ENCODE results near the gene YIF1A. TPM values are rescaled to one million over a fixed set of nuclear protein-coding genes. Genes with fewer than 3 reads are reported as not detected.

YIF1A gene
- total RNA-seq, 1 donor from 2014 or later = 48.0 TPM

DNA sequence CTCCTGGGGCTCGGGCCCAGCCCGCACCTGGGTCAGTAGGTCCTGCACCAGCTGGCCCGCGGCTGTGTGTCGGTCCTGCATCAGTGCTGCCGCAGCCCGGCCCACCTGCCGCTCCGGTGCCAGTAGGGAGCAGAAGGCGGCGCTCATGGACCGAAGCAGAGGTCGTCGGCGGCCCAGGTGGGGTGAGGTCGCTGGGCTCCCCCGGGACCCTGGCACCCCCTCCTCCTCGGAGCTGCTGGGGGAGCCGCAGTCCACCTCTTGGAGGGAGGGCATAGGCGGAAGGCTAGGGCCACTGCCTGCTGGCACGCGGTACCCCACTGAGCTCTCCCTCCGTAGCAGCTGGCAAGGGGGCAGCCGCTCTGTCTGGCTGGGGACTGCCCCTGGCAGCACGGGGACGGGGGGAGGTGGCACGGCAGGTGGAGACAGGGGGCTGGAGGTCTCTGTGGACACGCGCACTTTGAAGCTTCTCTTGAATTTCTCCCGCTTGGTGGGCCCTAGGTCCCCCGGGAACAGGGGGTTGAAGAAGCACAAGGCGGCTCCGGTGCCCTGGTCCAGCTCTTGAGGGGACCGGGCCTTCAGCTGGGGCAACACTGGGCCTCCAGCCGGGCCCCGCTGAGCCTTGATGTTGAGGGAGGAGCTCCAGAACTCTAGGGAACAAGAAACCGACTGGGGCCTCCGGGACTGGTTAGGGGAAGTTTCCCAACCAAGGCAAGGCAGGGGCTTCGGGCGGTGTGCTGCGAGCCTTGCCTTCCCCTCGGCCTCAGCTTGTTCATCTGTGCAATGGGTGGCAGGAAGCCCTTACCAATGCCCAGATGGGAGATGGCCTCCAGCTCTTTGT lies 45.9 kb upstream of the YIF1A start:
- DNase-seq (ENCODE audit: low spot score) = no peak
- Mint-ChIP-seq H3K4me1 (ENCODE audit: unreplicated experiment) (peaks cover 7% of the 10 kb centered on the region), H3K36me3 (ENCODE audit: low read depth, unreplicated experiment) (peaks cover 4% of the 10 kb centered on the region), H3K4me3 (ENCODE audit: unreplicated experiment) (no peak overlapping the region), H3K9me3 (ENCODE audit: unreplicated experiment) (no peaks in the 10 kb centered on the region), H3K27ac (ENCODE audit: unreplicated experiment) (no peak overlapping the region), H3K27me3 (ENCODE audit: unreplicated experiment) (peaks cover 14% of the 10 kb centered on the region)
- TF ChIP-seq CTCF (IDR thresholded peaks at IDR 0.05; ENCODE audit: unreplicated experiment) = no peak

DNA sequence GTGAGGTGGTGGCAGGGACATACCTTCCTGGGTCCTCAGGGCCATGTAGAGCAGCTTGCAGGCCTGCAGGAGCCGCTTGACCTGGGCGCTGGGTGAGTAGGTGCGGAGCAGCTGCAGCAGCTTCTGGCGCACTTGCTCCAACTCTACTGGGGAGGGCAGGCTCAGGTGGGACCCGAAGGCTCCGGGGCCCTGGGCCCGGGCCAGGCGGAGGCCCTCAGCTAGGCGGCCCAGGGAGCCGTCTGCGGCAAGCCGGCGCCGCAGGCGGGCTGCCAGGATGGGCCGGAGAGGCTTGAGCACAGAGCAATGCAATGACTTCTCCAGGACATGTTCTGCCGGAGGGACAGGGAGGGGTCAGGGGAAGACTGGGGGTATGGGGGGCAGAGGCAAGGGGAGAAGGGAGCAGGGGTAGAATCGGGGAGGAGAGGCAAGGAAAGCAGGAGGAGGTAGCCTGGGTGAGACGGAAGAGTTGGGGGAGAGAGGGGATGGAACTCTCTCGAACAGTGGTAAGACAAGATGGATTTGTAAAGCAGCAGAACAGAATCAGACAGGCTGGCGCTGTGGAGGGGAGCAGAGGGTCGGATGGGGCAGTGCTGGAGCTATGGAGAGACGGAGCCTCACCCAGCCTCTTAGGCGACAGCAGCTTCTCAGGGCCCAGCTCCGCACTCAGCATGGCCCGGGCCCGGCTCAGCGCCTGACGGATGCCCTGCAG lies 45.1 kb upstream of the YIF1A start:
- Mint-ChIP-seq H3K4me3 (ENCODE audit: unreplicated experiment) (no peak overlapping the region), H3K36me3 (ENCODE audit: low read depth, unreplicated experiment) (peaks cover 3% of the 10 kb centered on the region), H3K4me1 (ENCODE audit: unreplicated experiment) (peaks cover 7% of the 10 kb centered on the region), H3K27ac (ENCODE audit: unreplicated experiment) (no peak overlapping the region), H3K27me3 (ENCODE audit: unreplicated experiment) (peaks cover 13% of the 10 kb centered on the region), H3K9me3 (ENCODE audit: unreplicated experiment) (no peaks in the 10 kb centered on the region)
- no peak for DNase-seq (ENCODE audit: low spot score)
- no peak for TF ChIP-seq CTCF (IDR thresholded peaks at IDR 0.05; ENCODE audit: unreplicated experiment)

DNA sequence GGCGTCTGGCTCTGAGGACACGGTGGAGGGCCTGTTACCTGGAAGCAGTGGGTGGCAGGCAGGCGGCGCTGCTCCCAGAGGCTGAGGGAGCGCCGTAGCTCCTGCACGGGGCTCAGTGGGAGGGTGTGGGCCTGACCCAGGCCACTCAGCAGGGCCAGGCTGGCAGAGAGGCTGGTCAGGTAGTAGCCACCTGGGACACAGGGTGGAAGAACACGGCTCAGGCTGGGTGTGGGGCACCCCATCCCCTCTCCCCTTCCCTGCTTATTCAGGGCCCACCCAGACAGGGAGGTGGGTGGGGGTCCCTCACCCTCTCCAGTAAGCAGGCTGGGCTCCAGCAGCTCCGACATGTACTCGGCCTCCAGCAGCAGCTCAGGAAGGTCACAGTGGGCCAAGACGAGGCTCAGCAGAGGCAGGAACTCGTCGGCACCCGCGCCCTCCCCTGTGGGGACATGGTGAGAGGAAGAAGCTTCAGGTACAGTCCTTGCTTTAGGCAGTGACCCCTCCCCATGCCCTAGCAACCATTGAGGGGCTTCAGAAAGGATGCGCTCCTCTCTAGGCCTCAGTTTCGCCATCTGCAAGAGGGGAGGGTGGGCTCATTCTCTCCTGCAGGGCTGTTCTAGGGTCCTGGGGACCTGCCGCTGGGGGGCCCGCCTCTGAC lies 44.4 kb upstream of the YIF1A start:
- Mint-ChIP-seq H3K4me1 (ENCODE audit: unreplicated experiment) (peaks cover 12% of the 10 kb centered on the region), H3K27me3 (ENCODE audit: unreplicated experiment) (peaks cover 14% of the 10 kb centered on the region), H3K36me3 (ENCODE audit: low read depth, unreplicated experiment) (peaks cover 2% of the 10 kb centered on the region), H3K9me3 (ENCODE audit: unreplicated experiment) (no peaks in the 10 kb centered on the region), H3K4me3 (ENCODE audit: unreplicated experiment) (no peak overlapping the region), H3K27ac (ENCODE audit: unreplicated experiment) (no peak overlapping the region)
- no peak for DNase-seq (ENCODE audit: low spot score)
- no peak for TF ChIP-seq CTCF (IDR thresholded peaks at IDR 0.05; ENCODE audit: unreplicated experiment)

GRCh38 chr11:66332371-66333219 lies 43.7 kb upstream of the YIF1A start:
- Mint-ChIP-seq H3K36me3 (ENCODE audit: low read depth, unreplicated experiment) (peaks cover 3% of the 10 kb centered on the region), H3K9me3 (ENCODE audit: unreplicated experiment) (no peaks in the 10 kb centered on the region), H3K4me1 (ENCODE audit: unreplicated experiment) (peaks cover 17% of the 10 kb centered on the region), H3K27ac (ENCODE audit: unreplicated experiment) (no peak overlapping the region), H3K27me3 (ENCODE audit: unreplicated experiment) (peaks cover 14% of the 10 kb centered on the region), H3K4me3 (ENCODE audit: unreplicated experiment) (no peak overlapping the region)
- DNase-seq (ENCODE audit: low spot score) = no peak
- no peak for TF ChIP-seq CTCF (IDR thresholded peaks at IDR 0.05; ENCODE audit: unreplicated experiment)
